HG02981 (cell line): ENCODE results near the gene HOXC13.

Source experiments
- ATAC-seq: cut with Tn5 transposase; IDR thresholded peaks from one replicate; pipeline ENCODE4 v1.9.1; 2021; ENCODE audit warnings: mild to moderate bottlenecking, moderate library complexity; ENCODE audit not compliant: unreplicated experiment

HOXC13 gene

DNA sequence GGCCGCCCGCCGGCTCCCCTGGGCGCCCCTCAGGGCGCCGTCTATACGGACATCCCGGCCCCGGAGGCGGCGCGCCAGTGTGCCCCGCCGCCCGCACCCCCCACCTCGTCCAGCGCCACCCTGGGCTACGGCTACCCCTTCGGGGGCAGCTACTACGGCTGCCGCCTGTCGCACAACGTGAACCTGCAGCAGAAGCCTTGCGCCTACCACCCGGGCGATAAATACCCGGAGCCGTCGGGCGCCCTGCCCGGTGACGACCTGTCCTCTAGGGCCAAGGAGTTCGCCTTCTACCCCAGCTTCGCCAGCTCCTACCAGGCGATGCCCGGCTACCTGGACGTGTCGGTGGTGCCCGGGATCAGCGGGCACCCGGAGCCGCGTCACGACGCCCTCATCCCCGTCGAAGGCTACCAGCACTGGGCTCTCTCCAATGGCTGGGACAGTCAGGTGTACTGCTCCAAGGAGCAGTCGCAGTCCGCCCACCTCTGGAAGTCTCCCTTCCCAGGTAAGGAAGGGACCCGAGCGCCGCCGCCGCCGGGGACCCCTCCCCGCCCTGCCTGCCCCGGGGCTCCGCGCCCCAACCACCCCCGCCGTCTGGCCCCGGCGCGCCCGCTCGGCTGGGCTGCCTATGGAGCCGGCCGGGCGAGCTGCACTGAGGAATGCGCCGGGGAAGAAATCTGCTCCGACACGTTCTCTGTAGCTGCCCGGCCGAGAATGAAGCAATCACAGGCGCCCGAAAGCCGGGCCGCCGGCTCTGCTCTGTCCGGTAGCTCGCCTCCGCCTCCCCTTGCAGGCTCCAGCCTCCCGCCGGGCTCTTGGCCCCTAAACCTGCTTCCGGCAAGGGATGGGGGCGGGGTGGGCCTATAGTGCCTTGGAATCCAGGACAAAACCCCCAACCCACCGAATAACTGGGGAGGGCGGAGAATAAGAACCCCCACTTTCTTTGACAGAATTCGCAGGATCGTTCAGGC lies 794 bp downstream of the HOXC13 start:
- no peak for ATAC-seq

DNA sequence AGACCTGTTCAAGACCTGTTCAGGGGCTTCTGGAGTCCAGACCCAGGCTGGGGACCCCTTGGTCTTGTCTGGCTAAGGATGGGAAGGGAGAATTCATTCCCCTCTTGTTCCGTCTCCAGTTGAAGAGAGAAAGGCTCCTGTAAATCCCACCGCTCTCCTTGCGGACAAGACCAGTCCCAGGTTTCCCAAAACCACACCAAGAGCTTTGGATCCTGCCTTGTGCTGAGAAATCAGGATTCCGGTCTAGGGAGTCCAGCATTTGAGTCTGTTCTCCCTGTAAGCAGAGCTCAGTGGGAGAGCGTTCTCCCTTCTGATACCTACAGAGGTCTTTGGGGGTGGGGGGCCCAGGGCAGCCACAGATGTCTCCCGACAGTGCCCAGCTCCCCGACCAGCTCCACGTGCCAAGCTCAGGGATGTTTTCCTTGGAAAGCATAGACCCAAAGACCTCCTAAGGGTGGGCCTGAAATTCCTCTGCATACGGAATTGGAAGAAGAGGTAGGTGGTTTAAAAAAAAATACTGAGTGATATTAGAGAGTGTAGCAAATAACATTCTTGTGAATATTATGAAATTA lies 1.9 kb downstream of the HOXC13 start:
- no peak for ATAC-seq

DNA sequence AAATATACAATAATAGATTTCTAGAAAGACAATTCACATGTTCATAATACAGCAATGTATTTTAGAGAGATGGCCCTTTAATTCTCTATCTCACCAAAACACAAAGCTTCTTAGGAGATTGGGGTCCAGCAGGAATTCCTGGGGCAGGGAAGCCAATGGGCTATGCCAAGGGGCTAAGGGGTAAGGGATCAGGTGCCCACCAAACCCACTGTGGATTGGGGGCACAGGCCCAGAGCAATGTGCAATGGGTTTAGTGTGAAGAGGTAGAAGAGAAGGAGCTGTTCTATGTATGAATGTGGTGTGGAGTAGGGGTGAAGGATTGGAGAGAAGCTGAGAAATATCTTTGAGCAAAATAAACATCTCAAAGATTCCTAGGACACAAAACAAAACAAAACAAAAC lies 2.6 kb downstream of the HOXC13 start:
- ATAC-seq, result no peak

DNA sequence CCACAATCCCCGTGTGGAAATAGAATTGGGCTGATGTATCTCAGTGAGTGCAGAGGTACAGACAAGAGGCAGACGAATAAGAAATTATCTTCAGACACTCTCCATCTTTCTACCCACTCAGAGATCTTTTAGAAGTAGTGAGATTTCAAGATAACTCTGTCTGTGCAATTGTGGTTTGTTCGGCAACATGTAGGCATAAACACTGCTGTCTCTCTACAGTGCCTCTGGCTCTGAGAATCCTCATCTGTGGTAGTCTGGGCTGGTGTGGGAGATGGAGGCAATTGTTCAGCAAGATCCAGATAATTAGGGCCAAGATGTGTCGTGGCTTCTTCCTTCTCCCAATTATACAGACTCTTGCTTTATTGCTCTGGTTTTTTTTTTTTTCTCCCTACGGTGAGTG lies 3.1 kb downstream of the HOXC13 start:
- ATAC-seq, result no peak

DNA sequence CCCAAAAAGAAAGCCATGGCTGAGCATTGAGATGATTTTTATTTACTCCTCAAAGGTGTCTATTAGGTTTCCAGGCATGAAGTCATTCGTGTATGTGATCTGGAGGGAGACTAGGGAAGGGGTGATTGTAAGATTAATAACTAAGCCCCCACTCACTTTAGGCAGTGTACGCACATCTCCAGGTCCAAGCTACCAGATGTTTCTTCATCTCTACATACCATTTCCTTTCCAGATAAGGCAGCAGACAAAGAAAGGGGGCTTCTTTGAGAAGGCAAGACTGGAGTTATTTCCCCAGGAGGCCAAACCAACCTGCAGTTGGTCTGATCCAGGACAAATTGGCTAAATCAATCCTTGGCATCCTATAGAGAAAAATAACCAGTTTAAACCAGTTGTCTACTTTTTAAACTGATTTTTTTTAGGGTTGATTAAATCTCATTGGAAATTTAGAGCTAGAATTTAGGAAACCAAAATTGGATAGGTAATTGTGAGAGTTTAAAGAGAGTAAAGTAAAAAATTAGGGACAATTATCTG lies 3.9 kb downstream of the HOXC13 start:
- ATAC-seq, result no peak

DNA sequence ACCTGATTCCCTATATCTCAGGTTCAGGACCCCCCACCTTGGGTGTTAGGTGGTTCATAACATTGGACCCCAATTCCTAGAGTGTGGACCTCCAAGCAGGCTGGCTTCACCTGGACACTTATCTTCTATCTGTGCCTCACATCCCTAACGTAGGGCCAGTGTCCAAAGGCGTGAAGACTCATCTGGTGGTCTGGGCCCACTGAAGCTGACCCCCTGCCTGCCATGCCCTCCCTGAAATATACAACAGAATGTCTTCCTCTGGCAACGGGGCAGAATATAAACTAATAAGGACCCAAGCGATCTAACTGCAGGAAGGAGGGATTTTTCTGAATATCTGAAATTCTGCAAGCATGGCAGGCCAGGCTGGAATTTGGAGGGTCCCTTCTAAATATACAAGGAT lies 5.6 kb downstream of the HOXC13 start:
- ATAC-seq, result no peak

DNA sequence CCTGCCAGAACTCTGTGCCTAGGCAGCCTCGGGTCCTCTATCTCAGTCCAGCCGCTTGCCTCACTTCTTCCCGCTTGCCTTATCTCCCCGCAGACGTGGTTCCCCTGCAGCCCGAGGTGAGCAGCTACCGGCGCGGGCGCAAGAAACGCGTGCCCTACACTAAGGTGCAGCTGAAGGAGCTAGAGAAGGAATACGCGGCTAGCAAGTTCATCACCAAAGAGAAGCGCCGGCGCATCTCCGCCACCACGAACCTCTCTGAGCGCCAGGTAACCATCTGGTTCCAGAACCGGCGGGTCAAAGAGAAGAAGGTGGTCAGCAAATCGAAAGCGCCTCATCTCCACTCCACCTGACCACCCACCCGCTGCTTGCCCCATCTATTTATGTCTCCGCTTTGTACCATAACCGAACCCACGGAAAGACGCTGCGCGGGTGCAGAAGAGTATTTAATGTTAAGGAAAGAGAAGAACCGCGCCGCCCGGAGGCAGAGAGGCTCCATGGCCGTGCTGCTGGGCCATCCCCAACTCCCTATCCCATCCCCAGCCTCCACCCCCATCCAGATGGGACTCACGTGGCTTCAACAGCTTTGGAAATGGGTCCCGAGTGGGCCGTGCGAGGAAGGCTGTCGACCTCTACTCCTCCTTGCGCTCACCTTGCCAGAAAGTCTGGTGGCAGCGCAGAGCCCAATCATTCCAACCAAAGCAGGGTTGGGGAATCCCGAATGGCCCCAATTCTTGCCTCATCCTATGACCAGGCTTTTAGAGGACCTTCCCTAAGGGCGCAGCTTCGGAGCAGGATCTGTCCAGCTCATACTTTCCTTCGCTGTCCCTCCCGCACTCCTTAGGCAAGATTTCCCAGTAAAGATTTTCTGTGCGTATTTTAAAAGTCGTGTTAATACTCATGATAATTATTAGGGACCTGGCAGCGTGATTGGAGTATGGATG lies 6.5 kb downstream of the HOXC13 start:
- no peak for ATAC-seq

DNA sequence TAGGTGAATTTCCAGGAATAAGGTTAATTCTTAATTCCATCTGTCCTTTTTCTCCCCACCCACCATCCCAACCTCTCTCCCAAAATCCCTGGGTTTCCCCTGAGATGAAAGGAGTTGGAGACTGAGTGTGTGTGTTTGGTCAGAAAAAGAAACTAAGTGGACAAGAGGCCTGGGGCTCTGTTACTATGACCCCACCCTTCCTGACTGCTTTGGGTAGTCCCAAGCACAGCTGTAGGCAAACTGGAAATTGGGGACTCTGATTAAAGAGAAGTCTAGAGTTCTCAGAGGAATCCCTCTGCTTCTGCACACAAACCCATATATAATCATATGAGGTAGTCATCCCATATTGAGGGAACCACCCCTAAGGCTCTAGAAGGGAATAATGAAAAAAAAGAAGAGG lies 9.1 kb downstream of the HOXC13 start:
- no peak for ATAC-seq

DNA sequence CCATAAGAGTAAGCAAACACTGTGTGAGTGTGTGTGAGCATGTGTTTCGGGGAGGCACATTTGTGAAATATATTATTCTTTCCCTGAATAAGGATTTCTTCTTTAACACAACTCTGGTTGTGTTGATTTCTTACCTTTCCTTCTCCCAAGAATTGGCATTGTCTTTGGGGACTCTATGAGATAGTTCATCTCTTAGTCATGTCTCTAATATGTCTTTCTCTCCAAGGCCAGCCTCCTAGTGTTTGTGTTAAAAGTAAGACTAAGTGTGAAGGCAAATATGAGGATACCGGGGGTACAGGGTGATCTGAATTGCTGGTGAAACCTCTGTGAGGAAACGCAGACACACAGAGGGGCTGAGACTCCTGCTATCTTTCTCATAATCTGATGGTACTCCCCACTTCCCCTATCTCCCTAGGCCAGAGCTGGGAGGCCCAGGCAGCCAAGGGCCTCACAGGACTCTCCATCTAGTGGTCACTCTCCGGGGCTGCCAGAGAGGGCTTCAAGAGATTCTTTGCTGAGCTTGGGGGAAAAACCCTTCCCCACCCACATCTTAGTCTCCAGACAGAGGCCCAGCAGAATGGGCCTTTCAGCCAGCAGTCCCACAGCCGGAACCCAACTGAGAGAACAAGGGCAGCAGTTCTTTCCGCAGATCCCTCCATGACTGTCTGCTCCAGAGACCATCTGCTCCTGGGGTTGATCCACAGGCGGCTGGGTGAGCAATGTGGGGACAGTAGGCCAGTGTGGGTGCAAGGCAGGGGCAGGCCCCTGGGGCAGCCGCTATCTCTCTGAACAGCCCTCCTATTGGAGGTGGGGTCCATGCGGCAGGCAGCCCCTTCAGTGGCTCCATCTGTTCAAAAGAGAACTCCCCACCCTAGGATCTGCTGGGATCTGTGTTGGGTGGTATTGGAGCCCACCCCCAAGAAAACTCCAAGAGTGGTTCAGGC lies 10.3 kb downstream of the HOXC13 start:
- no peak for ATAC-seq

DNA sequence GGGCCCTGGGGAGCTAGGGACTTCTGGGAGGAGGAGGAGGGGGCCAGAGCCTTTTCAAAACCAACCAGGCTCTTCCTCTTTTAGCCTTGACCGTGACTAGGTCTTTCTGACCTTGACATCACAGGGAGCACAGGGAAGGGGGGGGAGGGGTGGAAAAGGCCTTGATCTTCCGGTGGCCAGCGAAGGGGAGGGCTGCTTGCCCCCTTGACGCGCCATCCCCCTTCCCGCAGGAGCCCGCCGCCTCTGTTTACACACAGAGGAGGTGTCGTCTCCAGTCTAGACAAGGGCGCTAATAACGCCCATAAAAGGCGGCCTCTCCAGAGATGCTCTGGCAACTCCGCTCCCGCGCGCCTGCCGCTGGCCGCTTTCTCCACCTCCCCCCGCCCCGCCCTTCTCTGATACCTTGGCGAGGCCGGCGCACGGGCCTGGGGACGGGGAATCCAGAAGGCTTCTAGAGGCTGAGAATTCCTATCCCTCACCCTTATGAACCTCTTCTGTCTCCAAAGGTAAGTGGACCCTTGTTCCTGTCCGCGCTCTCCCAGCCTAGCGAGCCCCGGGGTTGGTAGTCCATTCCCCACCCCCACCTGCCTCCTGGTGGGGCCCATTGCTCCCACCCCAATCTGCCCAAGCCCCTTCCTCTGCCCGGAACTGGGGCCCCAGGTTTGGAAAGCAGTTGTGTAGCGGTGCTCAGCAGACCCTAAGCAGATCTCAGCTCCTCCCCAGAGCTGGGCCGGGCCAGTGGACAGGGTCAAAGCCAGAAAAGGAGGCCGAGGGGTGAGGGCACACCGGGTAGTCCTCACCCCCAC lies 11.2 kb downstream of the HOXC13 start:
- no peak for ATAC-seq

DNA sequence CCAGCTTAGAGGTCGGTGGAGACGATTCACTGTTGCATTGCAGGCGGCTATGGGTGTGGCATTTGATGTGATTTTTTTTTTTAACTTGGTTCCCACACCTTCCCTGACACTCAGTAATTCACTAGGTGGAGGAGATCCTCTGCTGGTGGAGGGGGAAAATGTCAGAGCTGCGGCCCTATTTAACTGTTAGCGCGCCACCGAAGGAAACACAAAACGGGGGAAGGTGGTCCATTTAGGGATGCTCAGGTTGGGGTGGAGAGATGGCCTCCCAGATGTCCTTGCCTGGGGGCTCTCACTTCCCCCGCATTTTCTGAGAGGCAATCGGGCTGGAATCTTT lies 11.8 kb downstream of the HOXC13 start:
- no peak for ATAC-seq

DNA sequence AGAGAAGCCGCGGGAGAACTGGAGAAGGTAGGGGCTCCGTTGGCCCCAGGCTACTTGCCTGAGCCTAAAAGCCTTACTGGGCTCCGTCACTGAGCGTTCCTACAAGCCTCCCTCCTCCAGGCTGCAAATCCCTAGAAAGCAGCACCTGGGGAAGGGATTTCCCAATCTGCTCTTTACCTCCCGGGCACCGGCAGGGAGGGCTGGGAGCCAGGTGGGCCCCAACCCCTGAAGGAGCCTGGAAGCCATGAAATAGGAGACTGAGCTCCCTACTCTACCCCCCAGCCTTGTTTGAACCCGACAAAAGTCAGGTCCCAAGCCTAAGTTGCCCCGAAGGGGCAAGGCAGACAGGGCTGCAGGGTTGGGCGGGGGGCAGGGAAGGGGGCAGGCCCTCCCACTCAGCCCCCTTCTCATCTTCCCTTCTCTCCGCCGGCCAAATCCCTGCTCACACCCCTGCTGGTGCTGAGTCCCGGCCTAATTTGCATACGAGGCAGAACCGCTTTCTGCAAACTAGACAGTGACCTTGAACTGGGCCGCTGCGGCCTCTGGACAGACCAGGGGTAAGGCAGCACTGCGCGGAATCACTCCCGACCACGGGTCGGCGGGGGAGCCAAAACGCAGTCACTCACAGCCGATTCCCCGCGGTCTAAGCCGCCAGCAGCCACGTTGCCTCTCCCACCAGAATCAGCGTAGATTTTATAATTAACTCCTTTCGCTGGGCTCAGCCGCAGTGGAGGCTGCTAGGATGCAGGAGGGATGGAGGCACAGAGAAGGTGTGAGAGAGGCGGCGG lies 12.4 kb downstream of the HOXC13 start:
- ATAC-seq, result no peak

DNA sequence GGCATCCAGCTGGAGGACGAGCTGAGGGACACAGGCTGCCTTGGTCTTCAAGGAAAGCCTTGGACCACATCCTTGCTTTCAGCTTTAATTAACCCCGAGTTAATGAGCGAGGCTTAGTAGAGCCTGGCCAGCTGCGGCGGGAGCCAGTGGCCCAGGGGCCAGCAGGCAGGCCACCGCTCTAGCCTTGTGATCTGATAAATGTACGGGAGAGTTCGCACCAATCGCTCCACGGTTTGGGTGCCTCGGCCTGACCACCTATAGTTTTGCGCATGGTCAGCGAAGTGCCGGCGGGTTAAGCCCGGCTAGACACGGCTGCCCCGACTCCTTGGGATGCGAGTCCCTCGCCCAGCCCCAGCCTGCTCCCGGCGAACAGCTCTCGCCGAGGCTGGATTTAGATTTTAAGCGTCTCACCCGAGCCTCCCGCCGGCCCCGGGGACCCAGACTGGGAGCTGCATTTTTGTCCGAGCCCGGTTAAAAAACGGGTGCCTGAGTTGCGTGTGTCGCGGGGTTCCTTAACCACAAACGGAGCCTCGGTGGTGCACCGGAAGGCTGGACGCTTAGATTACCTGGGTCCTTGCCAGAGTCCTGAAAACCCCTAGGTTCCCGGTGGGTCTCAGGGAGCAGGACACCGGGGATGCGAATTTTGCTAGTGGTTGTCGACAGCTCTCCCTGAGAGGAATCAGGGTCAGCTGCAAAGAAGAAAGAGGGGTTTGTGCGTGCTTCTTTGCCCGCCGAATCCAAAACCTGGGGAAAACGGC lies 13.1 kb downstream of the HOXC13 start:
- ATAC-seq, result no peak

DNA sequence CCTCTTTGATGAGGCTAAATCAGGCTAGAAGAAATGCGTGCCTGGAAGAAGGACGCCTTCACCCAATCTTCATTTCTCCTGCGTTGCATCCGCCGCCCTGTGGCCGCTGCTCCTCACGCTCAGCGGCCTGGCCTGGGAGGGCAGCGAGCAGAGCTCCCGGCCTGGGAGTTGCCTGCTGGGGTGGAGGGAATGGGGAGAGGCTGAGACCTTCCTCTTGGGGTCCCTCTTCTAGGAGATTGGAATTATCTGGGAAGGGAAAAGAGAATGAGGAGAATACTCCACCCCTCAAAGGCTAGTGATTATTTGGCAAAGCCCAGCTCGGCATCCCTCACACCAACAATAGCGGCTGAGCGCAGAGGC lies 13.7 kb downstream of the HOXC13 start:
- no peak for ATAC-seq

DNA sequence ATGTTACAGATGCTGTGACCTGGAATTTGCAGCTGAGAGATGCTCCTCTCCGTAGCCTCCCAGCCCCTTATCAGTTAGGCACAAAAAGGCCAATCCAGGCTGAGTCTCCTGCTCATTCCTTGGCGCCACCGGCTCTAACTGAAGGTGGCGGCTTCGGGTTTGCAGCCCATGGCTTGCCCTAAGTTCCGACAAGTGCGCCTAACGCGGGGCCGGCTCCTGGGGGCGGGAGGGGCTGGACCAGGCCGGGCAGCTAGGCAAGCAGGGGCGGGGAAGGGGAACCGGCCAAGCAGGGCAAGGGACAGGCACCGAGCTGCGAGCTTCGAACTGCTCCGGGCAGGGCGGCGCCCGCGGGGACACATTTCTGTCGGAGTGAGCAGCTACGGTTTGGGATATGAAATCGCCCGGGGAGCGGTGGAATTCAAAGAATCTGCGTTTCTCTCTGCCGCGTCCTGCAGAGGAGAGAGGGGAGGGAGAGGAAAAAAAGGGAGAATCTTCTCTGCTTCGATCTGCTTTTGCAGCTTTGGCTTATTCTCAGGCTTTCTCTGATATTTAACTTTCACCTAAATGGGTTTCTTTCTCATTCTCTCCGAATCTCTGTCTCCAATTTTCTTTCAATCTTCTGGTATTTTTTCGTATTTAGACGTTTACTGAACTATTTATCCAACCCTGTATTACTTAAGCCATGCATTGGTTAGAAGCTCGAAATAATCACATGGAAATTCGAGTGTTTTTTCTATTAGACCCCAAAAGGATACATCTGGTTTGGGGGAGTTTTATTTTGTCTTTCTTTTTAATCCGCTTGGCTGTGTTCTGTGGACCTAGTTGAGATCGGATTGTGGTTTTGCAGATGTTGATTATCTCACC lies 14.5 kb downstream of the HOXC13 start:
- ATAC-seq, result no peak

DNA sequence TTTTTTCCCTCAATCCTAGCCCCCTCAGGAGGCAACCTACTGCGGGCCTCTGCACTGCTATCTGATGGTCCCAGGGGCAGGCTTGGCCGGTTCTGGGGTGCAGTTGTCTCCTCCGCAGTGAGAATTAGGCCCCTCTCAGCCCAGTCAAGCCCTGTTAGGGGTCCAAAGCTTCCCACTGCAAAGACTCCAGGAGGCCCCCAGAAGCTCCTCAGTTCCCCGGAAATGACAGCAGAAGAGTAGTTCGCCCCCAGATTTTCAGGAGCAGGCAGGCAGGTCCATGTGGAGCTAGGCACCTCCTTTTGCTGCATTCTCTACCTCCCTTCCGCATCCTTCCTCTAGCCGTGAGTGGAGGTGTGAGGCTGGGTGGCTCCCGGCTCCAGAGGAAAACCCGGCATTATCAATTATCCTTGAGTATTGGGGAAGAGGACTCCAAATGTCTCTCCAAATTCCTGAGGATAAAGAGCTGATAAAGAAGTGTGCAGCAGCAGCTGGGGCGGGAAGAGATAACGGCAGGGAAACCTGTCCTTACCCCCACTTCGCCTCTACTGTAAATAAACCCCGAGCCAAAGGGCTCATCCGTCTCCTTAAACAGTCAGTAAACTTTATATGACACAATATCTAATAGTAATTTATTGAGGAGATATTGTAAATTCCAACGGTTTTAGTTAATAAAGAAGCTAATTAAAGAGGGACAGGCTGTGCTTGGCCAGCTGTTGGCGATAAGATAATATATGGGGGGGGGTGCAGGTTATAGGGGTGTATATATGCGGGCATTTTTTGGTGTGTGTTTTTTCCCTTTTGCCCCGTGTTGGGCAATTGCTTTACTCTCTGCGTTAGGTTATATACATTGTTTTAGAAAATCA lies 15.4 kb downstream of the HOXC13 start:
- ATAC-seq, result no peak
